Stimulated activated CD8-positive, alpha-beta memory T cell treated with anti-CD3 and anti-CD28 coated beads, Interleukin-12 subunit alpha, Interleukin-12 subunit beta, amount 100 ng/mL, for 24 hours (primary cell): ENCODE data around the gene PIK3C2A.
"Not testable (repeated sequence)": the region's sequence is repeated elsewhere in the genome, so short reads cannot be mapped to it uniquely, and the experiment has no call there.

Experiments used
- DNase-seq: peaks from one replicate; pipeline ENCODE4 v3.0.0-alpha.2; 2020; ENCODE audit errors: extremely low read depth

PIK3C2A gene, protein sequence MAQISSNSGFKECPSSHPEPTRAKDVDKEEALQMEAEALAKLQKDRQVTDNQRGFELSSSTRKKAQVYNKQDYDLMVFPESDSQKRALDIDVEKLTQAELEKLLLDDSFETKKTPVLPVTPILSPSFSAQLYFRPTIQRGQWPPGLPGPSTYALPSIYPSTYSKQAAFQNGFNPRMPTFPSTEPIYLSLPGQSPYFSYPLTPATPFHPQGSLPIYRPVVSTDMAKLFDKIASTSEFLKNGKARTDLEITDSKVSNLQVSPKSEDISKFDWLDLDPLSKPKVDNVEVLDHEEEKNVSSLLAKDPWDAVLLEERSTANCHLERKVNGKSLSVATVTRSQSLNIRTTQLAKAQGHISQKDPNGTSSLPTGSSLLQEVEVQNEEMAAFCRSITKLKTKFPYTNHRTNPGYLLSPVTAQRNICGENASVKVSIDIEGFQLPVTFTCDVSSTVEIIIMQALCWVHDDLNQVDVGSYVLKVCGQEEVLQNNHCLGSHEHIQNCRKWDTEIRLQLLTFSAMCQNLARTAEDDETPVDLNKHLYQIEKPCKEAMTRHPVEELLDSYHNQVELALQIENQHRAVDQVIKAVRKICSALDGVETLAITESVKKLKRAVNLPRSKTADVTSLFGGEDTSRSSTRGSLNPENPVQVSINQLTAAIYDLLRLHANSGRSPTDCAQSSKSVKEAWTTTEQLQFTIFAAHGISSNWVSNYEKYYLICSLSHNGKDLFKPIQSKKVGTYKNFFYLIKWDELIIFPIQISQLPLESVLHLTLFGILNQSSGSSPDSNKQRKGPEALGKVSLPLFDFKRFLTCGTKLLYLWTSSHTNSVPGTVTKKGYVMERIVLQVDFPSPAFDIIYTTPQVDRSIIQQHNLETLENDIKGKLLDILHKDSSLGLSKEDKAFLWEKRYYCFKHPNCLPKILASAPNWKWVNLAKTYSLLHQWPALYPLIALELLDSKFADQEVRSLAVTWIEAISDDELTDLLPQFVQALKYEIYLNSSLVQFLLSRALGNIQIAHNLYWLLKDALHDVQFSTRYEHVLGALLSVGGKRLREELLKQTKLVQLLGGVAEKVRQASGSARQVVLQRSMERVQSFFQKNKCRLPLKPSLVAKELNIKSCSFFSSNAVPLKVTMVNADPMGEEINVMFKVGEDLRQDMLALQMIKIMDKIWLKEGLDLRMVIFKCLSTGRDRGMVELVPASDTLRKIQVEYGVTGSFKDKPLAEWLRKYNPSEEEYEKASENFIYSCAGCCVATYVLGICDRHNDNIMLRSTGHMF (N-terminal part only)

DNA sequence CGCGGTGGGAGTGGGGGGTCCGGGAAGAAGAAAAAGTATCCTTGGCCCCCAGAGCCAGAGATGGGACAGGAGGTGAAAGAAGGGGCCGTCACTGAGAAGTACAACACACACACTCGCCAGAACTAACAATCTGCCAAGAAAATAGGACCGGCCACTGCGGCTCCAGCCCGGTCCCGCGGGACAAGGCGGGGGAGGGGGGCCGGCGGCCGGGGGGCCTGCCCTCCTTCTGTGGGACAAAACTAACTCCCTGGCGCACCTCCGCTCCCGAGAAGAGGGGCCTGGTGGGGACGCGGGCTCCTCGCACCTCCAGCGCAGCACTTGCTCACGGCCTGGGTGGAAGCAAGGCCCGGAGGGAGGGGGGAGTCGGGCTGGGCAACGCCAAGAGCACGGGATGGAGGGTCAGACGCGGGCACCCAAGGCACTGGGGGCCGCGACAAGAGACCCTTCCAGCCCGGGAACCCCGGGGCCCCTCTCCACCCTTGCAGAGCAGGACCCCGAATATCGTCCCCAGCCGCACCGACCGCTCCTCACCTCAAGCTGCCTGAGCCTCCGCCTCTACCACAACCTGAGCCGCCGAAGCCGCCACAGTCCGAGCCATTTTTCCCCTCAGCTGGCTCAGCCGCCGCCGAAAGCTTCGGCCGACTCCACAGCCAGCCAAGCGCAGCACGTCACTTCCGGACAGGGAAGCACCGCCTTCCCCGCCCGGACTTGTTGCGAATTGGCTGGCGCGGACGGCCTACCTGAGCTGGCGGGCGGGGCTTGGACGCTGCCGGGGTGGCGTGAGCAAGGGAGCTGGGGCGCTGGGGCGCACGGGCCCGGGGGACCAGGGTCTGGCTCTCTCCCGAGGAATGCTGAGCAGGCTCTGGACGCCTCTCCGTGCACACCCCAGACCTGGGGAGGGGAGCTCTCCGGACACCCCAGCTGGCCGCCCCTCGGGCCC, at the start of gene PIK3C2A:
TSS of gene PIK3C2A (minus strand) at position 670 of the 940 bp plus-strand sequence. CDS start 38,245 bp downstream, outside the sequence.
- peak; percentile 89 for DNase-seq

DNA sequence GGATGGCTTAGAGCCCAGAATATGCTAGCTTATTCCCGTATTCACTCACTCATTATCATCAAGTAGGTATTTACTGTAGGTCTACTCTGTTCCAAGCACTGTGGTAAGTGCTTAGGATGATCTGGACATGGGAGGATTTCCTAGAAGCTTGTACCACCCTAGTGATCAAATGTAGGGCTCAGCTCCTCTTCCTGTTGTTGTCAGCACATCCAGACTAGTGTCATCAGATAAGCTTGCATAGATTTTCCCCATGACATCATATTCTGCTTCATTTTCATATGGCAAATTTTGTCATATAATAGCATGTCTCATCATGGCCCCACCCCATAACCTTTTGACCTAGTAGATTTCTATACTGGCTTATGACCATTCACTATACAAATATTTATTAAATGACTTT, 49.4 kb upstream of the PIK3C2A start:
- no peak for DNase-seq

DNA sequence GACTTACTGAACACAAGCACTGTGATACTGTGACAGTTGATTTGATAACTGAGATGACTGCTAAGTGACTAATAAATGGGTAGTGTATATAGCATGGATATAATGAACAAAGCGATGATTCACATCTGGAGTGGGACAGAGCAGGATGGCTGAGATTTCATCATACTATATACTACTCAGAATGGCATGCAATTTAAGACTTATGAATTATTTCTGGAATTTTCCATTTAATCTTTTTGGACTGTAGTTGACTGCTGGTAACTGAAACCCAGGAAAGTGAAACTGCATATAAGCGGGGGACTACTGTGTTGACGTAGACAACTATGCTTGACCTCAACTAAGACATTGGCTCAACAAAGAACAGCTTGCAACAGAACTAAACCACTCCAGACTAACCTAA, 48.7 kb upstream of the PIK3C2A start:
- DNase-seq: no peak

DNA sequence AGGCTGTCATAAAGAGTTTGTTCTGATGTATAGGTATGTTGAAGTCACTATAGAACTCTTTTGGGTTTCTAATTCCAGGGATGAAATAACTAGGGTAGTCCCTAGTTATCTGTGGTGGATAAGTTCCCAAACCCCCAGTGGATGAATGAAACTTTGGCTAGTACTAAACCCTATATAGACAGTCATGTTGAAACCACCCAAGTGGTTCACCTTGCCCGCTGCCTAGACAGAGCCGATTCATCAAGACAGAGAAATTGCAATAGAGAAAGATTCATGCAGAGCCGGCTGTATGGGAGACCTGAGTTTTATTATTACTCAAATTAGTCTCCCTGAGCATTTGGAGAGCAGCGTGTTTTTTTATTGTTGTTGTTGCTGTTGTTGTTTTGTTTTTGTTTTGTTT, 44.9 kb upstream of the PIK3C2A start:
- DNase-seq: no peak

DNA sequence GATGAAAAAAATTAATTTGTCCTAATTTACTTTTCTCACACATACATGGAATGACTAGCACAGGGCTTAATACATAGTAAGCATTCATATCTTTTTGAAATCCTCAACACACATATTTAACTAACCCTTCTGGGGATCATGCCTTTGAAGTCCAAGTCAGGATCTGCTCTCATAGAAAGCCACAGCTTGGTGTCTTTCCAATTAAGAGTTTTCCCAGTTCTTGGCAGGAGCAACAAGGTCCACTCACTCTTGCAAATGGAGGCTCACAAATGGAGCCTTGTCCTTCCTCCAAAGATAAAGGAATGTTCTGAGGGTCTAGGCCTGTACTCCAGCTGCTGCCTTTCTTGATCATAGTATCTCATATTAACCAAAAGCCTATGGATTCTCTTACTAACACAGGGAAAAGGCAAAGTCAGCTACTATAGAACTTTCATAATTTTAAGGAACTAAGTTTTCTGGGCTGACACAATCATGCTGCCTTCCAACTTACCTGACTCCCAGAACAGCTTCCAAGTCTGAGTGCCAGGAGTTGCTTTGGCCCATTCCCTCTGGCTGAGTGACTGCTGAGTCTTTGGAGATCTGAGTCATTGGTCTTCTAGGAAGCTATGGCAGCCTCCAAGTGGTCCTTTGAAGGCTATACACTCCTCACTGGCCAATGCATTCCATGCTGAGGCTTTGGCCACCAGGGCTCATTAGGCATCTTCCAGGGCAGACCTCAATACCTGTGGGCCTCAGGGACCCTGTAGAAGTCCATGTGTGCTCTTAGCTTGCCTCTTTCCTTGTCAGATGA, 43.0 kb upstream of the PIK3C2A start:
- DNase-seq: no peak

DNA sequence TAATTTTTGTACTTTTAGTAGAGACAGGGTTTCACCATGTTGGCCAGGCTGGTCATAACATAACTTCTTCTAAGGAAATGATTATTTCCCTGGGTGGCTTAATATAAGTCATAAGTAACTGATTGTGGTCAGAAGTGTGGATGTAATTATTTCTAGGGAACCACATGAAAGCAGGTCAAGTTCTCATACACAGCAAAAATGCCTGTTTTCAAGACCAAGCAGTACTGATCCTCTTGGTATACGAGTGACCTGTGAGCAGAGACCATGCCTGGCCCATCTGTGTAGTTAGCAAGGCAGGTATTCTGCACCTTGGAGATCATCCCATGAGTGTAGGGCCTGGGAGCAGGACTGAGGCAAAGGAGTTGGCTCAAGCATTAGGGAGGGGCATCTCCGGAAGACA, 36.3 kb upstream of the PIK3C2A start:
- DNase-seq: no peak

DNA sequence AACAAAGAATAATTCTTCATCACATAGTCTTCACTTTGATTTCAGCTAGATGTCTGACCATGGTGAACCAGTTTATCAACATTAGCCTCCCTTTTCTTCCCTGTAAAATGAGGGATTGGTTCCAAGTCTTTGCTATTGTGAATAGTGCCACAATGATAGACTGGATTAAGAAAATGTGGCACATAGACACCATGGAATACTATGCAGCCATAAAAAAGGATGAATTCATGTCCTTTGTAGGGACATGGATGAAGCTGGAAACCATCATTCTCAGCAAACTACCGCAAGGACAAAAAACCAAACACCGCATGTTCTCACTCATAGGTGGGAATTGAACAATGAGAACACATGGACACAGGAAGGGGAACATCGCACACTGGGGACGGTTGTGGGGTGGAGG, 35.2 kb upstream of the PIK3C2A start:
- DNase-seq: not testable (repeated sequence)

DNA sequence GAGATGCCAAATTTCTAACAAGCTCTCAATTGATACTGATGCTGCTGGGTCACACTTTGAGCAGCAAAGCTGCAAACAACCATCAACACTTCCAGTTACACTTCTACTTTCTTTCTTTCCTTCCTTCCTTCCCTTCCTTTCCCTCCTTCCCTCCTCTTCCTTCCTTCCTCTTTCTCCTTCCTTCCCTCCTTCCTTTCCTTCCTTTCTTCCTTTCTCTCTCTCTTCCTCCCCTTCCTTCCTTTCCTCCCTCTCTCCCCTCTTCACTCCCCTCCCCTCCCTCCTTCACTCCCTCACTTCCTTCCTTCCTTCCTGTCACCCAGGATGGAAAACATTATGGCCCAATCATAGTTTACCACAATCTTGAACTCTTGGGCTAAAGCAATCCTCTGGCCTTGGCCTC, 33.0 kb upstream of the PIK3C2A start:
- DNase-seq: no peak

DNA sequence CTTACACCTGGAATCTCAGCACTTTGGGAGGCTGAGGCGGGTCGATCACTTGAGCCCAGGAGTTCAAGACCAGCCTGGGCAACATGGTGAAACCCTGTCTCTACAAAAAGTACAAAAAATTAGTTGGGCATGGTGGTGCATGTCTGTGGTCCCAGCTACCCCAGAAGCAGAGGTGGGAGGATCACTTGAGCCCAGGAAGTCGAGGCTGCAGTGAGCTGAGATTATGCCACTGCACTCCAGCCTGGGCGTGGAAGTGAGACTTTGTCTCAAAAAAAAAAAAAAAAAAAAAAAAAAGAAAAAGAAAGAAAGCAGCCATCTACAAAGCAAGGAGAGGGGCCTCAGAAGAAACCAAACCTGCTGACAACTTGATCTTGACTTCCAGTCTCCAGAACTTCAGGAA, 32.1 kb upstream of the PIK3C2A start:
- DNase-seq: not testable (repeated sequence)

DNA sequence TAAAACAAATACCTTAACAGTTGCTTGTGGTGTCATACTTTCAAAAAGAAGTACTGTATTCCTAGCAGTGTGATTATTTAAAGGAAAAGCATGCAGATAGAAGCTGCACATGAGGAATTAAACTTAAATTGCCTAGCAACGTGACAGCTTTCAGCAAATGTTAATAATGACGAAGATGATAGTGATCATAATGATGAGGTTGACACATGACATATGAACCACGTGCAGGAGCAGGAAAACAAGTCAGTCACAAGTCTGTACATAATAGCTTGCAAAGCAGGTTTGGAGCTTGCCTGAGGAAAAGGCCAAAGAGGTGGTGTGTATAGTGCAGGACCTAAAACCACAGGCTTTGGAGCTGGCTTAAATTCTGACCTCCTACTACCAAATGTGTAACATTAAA, 30.6 kb upstream of the PIK3C2A start:
- no peak for DNase-seq

DNA sequence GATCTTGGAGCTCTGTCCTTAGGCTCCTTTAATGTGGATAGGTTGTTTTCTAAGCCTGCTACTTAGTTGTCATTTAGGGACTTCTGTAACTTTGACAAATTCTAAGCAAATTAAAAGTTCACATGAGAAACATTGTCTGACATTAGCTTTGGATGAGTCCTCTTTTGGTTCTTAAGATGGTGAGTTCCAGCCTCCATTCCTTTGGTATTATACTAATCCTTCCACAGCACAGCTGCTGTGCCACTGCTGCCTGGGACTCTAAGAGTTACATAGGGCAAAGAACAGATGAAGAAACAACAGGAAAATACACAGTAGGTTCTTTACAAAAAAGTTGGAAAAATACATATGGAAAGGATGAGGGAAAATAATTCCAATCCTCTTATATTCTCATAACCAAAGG, 25.3 kb upstream of the PIK3C2A start:
- no peak for DNase-seq

DNA sequence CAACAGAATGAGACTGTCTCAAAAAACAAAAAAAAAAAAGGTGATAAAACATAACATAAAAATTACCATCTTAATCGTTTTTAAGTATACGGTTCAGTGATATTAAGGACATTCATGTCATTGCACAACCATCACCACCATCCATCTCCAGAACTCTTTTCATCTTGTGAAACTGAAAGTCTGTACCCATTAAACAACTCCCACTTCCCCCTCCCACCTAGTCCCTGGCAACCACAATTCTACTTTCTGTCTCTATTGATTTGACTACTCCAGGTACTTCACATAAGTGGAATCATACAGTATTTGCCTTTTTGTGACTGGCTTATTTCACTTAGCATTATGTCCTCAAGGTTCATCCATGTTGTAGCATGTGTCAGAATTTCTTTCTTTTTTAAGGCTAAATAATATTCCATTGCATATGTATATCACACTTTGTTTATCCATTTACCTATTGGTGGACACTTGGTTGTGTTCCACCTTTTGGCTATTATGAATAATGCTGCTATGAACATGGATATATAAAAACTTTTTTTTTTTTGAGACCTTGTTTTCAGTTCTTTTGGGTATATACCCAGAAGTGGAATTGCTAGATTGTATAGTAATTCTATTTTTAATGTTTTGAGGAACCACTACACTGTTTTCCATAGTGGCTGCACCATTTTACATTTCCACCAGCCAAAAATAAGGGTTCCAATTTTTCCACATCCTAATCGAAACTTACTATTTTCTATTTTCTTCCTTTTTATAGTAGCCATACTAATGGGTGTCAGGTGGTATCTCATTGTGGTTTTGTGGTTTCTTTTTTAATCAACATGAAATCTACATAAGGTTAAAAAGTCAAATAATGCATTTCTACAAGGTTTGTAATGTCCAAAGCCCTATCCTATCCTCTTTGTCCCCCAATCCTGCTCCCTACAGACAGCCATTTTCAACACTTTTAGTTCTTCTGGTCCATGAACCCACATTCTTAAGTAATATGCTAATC, 23.4 kb upstream of the PIK3C2A start:
- no peak for DNase-seq

DNA sequence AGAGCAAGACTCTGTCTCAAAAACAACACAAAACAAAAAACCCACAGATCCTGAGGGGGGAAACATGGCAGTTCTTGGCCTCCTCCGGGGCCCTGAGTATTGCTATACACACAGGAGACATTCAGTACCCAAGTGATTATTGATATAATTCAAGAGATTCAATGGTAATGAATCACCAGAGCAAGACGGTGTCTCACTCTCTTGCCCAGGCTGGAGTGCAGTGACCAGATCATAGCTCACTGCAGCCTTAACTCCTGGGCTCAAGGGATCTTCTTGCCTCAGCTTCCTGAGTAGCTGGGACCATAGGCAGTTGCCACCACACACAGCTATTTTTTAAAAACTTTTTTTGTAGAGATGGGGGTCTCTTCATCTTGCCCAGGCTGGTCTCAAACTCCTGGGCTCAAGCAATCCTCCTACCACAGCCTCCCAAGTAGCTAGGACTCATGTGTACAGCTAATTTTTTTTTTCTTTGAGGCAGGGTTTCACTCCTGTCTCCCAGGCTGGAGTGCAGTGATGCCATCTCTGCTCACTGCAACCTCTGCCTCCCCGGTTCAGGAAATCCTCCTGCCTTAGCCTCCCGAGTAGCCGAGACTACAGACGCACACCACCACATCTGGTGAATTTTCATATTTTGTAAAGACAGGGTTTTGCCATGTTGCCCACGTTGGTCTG, 21.8 kb upstream of the PIK3C2A start:
- DNase-seq: no peak

DNA sequence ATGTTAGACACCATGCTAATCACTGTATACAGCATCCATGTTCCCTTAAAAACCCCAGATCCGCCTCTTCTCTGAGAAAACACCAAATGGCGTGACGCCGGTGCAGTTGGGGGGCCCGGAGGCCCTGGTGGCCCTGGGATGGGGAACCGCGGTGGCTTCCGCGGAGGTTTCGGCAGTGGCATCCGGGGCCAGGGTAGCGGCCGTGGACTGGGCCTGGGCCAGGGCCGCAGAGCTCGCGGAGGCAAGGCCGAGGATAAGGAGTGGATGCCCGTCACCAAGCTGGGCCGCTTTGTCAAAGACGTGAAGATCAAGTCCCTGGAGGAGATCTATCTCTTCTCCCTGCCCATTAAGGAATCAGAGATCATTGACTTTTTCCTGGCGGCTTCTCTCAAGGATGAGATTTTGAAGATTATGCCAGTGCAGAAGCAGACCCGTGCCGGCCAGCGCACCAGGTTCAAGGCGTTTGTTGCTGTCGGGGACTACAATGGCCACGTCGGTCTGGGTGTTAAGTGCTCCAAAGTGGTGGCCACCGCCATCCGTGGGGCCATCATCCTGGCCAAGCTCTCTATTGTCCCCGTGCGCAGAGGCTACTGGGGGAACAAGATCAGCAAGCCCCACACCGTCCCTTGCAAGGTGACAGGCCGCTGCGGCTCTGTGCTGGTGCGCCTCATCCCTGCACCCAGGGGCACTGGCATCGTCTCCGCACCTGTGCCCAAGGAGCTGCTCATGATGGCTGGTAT, 20.6 kb upstream of the PIK3C2A start:
- DNase-seq: not testable (repeated sequence)

DNA sequence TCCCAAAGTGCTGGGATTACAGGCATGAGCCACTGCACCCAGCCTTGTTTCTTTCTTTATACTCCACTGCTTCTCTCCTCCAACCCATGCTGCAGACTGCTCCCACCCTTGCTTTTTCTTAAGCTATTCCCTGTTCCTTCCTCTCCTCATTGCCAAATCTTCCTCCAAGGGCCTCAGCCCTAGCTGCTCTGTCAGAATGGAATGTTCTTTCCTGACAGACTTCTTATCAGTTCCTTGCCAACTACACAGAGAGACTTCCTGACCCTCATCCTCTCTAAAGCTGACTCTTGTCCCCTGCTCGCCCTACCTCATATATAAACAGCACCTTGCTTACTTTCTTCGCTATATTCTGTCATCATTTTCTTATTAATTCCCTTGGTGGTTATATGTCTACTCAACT, 16.9 kb upstream of the PIK3C2A start:
- no peak for DNase-seq

DNA sequence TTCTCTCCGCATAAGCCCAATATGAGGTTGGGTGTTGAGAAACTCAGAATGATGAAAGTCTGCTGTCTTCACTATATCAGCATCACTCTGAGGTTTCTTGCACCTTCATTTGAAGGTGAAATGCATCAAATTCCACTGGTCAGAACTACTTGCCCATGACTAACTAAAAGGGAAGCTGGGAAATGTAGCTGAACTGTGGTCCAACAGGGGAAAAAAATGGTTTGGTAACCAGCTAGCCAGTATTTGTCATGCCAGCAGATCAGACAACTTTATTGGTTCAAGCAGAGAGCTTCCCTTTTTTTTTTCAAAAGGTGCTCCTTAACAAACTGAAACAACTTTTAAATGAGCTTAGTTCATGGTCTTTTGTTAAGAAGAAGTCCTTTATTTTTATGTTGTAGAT, 14.2 kb upstream of the PIK3C2A start:
- no peak for DNase-seq

DNA sequence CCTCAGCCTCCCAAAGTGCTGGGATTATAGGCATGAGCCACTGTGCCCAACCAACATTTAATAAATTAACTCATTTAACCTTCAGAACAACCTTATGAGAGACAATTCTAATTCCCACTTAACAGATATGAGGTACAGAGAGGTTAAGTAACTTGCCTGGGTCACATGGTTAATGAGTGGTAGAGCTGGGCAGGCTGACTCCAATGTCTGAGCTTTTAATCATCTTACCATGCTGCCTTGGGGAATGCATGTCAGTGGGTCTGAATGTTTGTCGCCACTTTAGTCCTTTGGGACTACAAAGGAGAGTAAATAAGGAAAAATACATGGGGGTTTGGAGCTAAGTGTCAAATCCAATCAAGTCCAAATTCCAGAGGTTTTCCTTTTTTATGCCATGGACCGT, 11.2 kb upstream of the PIK3C2A start:
- no peak for DNase-seq

DNA sequence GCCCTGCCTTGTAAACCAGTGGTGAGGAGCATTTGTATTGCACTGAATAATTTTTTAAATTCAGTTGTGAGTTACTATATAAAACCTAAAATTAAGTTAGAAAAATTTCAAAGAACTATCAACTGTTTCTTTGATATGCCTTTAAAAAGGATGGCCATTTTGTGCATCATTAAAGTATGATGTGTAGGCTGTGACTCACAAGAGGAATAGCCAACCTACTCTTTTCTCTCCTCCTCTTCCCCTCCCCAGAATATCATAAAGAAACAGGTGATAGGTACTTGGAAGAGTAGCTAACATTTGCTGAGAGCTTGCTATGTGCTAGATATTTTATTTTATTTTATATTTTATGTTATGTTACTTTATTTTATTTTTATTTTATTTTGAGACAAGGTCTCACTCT, 10.6 kb upstream of the PIK3C2A start:
- DNase-seq: no peak
